ENCODE measurements around the gene MAPKAPK5.

MAPKAPK5 gene

GRCh38 chr12:111846016-111846415 lies 4.0 kb downstream of the MAPKAPK5 start:
- Histone ChIP-seq H4K20me1 (ENCODE audit: control insufficient read depth, insufficient read depth, low read depth, low read length) (no peaks in the 10 kb centered on the region), H3K79me2 (ENCODE audit: control insufficient read depth, low read length) (peaks cover 99% of the 10 kb centered on the region), H3K27ac (ENCODE audit: low read depth, low read length) (no peak overlapping the region), H3K9me3 (ENCODE audit: control insufficient read depth, insufficient read depth, low read length) (no peaks in the 10 kb centered on the region), H3K4me1 (ENCODE audit: control insufficient read depth, low read length) (peaks cover 16% of the 10 kb centered on the region), H3K4me2 (ENCODE audit: low read length) (no peak overlapping the region), H3K36me3 (ENCODE audit: control insufficient read depth, low read length) (peaks cover 68% of the 10 kb centered on the region), H3K27me3 (ENCODE audit: control insufficient read depth, low read length) (no peaks in the 10 kb centered on the region), H3K9me2 (replicated peaks; ENCODE audit: control insufficient read depth, low read length) (no peaks in the 10 kb centered on the region), H3K4me3 (ENCODE audit: low read length) (no peak overlapping the region), H3F3A (ENCODE audit: control insufficient read depth, insufficient read depth) (no peaks in the 10 kb centered on the region)
- no peak for TF ChIP-seq EZH2phosphoT487 (IDR thresholded peaks at IDR 0.05; ENCODE audit: borderline replicate concordance, low read length)

DNA sequence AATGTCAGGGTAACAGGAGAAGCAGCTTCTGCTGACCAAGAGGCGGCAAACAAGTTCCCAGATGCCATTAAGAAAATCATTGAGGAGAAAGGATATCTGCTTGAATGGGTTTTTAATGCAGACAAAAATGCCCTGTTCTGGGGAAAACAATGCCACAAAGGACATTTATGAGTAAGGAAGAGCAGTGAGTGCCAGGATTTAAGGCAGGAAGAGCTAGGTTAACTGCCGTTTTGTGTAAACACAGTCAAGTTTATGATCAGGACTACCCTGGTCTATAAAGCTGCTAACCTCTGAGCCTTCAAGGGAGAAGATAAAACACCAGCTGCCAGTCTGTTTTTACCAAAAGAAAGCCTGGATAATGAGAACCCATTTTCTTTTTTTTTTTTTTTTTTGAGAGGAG lies 8.5 kb downstream of the MAPKAPK5 start:
- Histone ChIP-seq H4K20me1 (ENCODE audit: control insufficient read depth, insufficient read depth, low read depth, low read length) (no peaks in the 10 kb centered on the region; the same call in 1 of the 2 replicates), H3K27ac (ENCODE audit: low read depth, low read length) (no peak overlapping the region), H3K27me3 (ENCODE audit: control insufficient read depth, low read length) (no peaks in the 10 kb centered on the region), H3K4me3 (ENCODE audit: low read length) (no peak overlapping the region), H3K79me2 (ENCODE audit: control insufficient read depth, low read length) (peaks cover 99% of the 10 kb centered on the region), H3F3A (ENCODE audit: control insufficient read depth, insufficient read depth) (no peaks in the 10 kb centered on the region), H3K36me3 (ENCODE audit: control insufficient read depth, low read length) (peaks cover 51% of the 10 kb centered on the region), H3K9me3 (ENCODE audit: control insufficient read depth, insufficient read depth, low read length) (no peaks in the 10 kb centered on the region), H3K9me2 (replicated peaks; ENCODE audit: control insufficient read depth, low read length) (no peaks in the 10 kb centered on the region), H3K4me2 (ENCODE audit: low read length) (no peak overlapping the region), H3K4me1 (ENCODE audit: control insufficient read depth, low read length) (no peaks in the 10 kb centered on the region)
- no peak for TF ChIP-seq CTCF (IDR thresholded peaks at IDR 0.05; ENCODE audit: low read depth, low read length, poor library complexity, severe bottlenecking)
- TF ChIP-seq EZH2phosphoT487 (IDR thresholded peaks at IDR 0.05; ENCODE audit: borderline replicate concordance, low read length): no peak

GRCh38 chr12:111858186-111858585 lies 16.2 kb downstream of the MAPKAPK5 start:
- peaks cover 24% of the 10 kb centered on the region for H3K36me3 ChIP-seq (ENCODE audit: control insufficient read depth, low read length)

GRCh38 chr12:111858778-111859177 lies 16.8 kb downstream of the MAPKAPK5 start:
- Histone ChIP-seq H3K4me1 (ENCODE audit: control insufficient read depth, low read length) (no peaks in the 10 kb centered on the region), H3K79me2 (ENCODE audit: control insufficient read depth, low read length) (peaks cover 100% of the 10 kb centered on the region), H3K36me3 (ENCODE audit: control insufficient read depth, low read length) (peaks cover 25% of the 10 kb centered on the region), H3K4me2 (ENCODE audit: low read length) (no peak overlapping the region), H4K20me1 (ENCODE audit: control insufficient read depth, insufficient read depth, low read depth, low read length) (peaks cover 8% of the 10 kb centered on the region; the same call in 1 of the 2 replicates), H3K27me3 (ENCODE audit: control insufficient read depth, low read length) (no peaks in the 10 kb centered on the region), H3K9me2 (replicated peaks; ENCODE audit: control insufficient read depth, low read length) (no peaks in the 10 kb centered on the region), H3F3A (ENCODE audit: control insufficient read depth, insufficient read depth) (no peaks in the 10 kb centered on the region), H3K9me3 (ENCODE audit: control insufficient read depth, insufficient read depth, low read length) (no peaks in the 10 kb centered on the region), H3K4me3 (ENCODE audit: low read length) (no peak overlapping the region), H3K27ac (ENCODE audit: low read depth, low read length) (no peak overlapping the region)
- TF ChIP-seq CTCF (IDR thresholded peaks at IDR 0.05; ENCODE audit: low read depth, low read length, poor library complexity, severe bottlenecking) (no peak), EZH2phosphoT487 (IDR thresholded peaks at IDR 0.05; ENCODE audit: borderline replicate concordance, low read length) (no peak)

More at GRCh38 chr12:111858186-111858585, 16.2 kb downstream of the MAPKAPK5 start:
- Histone ChIP-seq H3F3A (ENCODE audit: control insufficient read depth, insufficient read depth) (no peaks in the 10 kb centered on the region), H4K20me1 (ENCODE audit: control insufficient read depth, insufficient read depth, low read depth, low read length) (peaks cover 8% of the 10 kb centered on the region; the same call in 1 of the 2 replicates), H3K4me2 (ENCODE audit: low read length) (no peak overlapping the region), H3K79me2 (ENCODE audit: control insufficient read depth, low read length) (peaks cover 100% of the 10 kb centered on the region), H3K4me1 (ENCODE audit: control insufficient read depth, low read length) (no peaks in the 10 kb centered on the region), H3K4me3 (ENCODE audit: low read length) (no peak overlapping the region), H3K9me3 (ENCODE audit: control insufficient read depth, insufficient read depth, low read length) (no peaks in the 10 kb centered on the region), H3K27ac (ENCODE audit: low read depth, low read length) (no peak overlapping the region), H3K9me2 (replicated peaks; ENCODE audit: control insufficient read depth, low read length) (no peaks in the 10 kb centered on the region), H3K27me3 (ENCODE audit: control insufficient read depth, low read length) (no peaks in the 10 kb centered on the region)
- TF ChIP-seq EZH2phosphoT487 (IDR thresholded peaks at IDR 0.05; ENCODE audit: borderline replicate concordance, low read length) (no peak), CTCF (IDR thresholded peaks at IDR 0.05; ENCODE audit: low read depth, low read length, poor library complexity, severe bottlenecking) (no peak)
